Activated naive CD8-positive, alpha-beta T cell treated with anti-CD3 and anti-CD28 coated beads, Interleukin-2, amount 10 ng/mL, durations not matched to agents 7 days and 5 days (primary cell): ENCODE measurements around the gene KCTD1. TPM values are rescaled to one million over a fixed set of nuclear protein-coding genes. Genes with fewer than 3 reads are reported as not detected.

Experiments
- ATAC-seq: fragments of 150-1000 bp; cut with Tn5 transposase; one replicate; pipeline ENCODE4 v1.10.0; 2021; ENCODE audit warnings: low read depth, moderate library complexity
- POLR2A ChIA-PET: fragments of 350-600 bp; sonication (Branson Sonifier 250); formaldehyde crosslinking; loops from one replicate; lab custom pipeline; 2021; ENCODE audit warnings: antibody characterized with exemption; lab: Charles Lee
- DNase-seq: peaks from one replicate; pipeline ENCODE4 v3.0.0; 2021
- H3K27ac Mint-ChIP-seq: one replicate; pipeline ENCODE4 v1.8.0; 2022; ENCODE audit warnings: mild to moderate bottlenecking, mixed read lengths
- H3K27me3 Mint-ChIP-seq: one replicate; pipeline ENCODE4 v1.8.0; 2022; ENCODE audit warnings: mild to moderate bottlenecking, moderate library complexity, mixed read lengths
- H3K36me3 Mint-ChIP-seq: one replicate; pipeline ENCODE4 v1.8.0; 2021; ENCODE audit warnings: mild to moderate bottlenecking, mixed read lengths
- H3K4me1 Mint-ChIP-seq: one replicate; pipeline ENCODE4 v1.8.0; 2021; ENCODE audit warnings: mixed read lengths
- H3K4me3 Mint-ChIP-seq: one replicate; pipeline ENCODE4 v1.8.0; 2022; ENCODE audit warnings: mild to moderate bottlenecking, moderate library complexity, mixed read lengths
- H3K9me3 Mint-ChIP-seq: one replicate; pipeline ENCODE4 v1.8.0; 2021; ENCODE audit warnings: mixed read lengths
- total RNA-seq, 2 experiments: library from RNA; stranded (reverse); gene quantifications; one replicate each; pipeline ENCODE4 v1.2.3, GENCODE V29; 2021

Gene KCTD1
- total RNA-seq, 2 experiments from 2014 or later = 4.0 to 4.1 TPM

DNA sequence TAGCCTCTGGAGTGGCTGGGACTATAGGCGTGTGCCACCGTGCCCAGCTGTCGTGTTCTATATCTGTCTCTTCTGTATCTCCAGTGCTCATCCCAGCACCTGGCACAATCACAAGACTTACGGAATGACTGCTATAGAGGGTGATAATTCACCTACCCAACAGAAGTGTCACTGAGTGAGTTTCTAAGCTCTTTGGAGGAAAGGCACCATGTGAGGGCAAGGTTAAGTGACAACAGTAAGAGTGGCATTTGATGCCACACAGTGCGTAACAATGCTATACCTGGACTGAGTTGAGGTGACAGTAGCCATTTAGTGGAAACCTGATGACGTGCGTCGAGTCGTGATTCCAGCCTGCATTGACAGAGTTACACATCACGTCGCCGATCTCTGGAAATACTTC, 89.0 kb downstream of the KCTD1 start:
- ATAC-seq (no peak), DNase-seq (no peak)
- Mint-ChIP-seq H3K27ac (no peak overlapping the region), H3K4me3 (no peak overlapping the region), H3K4me1 (peaks cover 13% of the 10 kb centered on the region), H3K36me3 (peaks cover 2% of the 10 kb centered on the region), H3K9me3 (no peaks in the 10 kb centered on the region), H3K27me3 (no peaks in the 10 kb centered on the region)
- POLR2A ChIA-PET = no interaction called here

DNA sequence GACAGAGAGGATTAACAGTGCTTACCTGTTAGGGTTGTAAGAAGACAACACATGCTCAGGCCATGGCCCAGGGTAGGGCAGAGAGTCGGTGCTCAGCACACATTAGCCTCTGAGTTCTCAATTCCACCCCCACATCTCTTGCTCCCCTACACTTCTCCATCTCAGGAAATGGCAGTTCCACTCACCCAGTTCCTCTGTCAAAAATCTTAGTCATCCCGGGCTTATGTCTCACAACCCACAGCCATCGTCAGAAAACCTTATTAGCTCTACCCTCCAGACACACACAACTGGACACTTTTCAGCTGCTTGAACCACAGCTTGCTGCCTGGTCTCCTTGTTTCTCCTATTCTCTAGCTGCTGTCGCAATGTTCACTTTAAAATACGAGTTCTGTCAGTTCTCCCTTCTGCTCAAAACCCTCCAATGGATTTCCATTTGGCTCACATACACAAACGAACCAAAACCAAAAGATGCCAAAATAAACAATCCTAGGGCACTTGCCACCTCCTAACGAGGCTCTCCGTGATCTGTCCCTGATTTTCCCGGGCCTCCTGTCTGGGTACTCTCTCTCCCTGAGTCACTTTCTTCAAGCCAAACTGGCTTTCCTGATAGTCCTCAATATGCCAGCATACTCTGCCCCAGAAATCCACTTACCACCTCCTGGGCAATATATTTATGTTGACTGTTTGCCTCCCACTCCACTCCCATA, 89.7 kb downstream of the KCTD1 start:
- DNase-seq = no peak
- H3K27me3 Mint-ChIP-seq = no peaks in the 10 kb centered on the region
- H3K27ac Mint-ChIP-seq = no peak overlapping the region
- no peak overlapping the region for H3K4me3 Mint-ChIP-seq
- peaks cover 13% of the 10 kb centered on the region for H3K4me1 Mint-ChIP-seq
- peaks cover 2% of the 10 kb centered on the region for H3K36me3 Mint-ChIP-seq
- POLR2A ChIA-PET = no interaction called here
- ATAC-seq = no peak
- H3K9me3 Mint-ChIP-seq = no peaks in the 10 kb centered on the region

DNA sequence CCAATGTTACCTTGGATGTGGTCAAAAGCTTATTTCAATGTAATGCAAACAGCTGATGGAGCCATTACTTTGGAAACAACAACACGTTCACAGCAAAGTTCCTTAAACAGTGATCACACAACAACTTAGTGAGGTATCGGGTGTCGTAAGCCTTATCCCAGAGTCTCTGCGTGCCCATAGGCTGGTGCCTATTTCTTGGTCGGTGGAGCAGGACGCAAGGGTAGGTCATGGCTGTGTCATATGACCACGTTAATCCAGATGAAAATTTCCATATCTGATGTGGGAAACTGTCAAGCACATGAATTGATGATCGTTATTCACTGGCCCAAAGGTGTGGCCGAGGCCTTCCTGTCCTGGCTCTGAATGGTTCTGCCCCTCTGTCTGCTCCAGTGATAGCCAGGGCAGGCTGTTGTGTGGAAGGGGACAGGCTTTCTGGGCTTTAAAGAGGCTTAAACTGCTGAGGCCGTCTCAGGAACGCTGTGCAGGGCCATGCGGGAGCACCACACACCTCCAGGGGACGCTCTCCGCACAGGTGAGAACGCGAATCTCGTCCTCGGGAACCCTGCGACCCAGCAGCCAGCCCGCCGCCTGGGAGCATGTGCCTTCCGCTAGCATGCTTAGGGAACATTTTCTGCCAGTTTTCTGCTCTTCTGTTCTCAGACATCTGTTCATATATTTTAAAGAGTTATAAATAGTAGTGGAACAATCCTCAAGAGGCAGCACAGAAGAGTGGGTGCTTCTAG, 90.6 kb downstream of the KCTD1 start:
- Mint-ChIP-seq H3K27me3 (no peaks in the 10 kb centered on the region), H3K4me1 (peaks cover 13% of the 10 kb centered on the region), H3K4me3 (no peak overlapping the region), H3K27ac (no peak overlapping the region), H3K9me3 (no peaks in the 10 kb centered on the region), H3K36me3 (peaks cover 2% of the 10 kb centered on the region)
- POLR2A ChIA-PET = no interaction called here
- DNase-seq (no peak), ATAC-seq (no peak)

DNA sequence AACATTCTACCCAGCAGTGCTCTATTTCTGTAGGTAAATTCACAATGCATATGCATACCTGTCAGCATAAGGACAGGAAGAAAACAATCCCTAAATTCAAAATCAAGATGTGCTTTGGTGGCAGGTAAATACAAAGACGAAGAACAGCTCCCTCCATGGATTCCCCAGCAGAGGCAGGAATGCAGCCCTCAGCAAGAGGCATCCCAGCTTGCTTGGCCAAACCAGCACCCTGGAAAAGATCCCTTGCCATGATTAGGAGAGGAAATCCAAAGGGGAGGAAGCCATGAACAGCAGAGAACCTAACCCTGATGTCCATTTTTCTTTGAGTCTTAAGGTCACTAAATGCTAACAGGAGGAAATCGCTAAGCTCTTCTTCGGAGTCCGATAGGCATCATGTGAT, 91.2 kb downstream of the KCTD1 start:
- H3K9me3 Mint-ChIP-seq = no peaks in the 10 kb centered on the region
- POLR2A ChIA-PET = no interaction called here

DNA sequence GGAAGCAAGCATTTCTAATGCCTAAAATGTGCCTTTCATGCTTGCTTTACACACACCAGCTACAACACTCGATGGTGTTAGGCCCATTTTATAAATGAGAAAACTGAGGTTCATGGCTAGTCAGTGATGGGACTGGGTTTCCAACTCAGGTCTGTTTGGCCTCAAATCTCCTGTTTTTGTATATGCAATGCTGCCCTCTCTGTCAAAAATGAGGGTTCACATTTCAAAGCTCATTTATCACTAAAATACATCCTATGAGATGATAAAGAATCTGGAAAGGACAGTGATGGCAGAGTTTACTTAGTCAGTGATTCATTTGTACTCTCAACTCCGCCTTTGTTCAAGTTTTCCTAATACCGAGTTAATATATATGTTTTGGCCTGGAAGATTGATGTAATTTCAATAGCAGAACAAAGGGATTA, 92.3 kb downstream of the KCTD1 start:
- H3K36me3 Mint-ChIP-seq = peaks cover 2% of the 10 kb centered on the region
- peaks cover 13% of the 10 kb centered on the region for H3K4me1 Mint-ChIP-seq
- no peak for DNase-seq
- H3K27me3 Mint-ChIP-seq = no peaks in the 10 kb centered on the region
- POLR2A ChIA-PET = no interaction called here
- H3K27ac Mint-ChIP-seq = no peak overlapping the region
- H3K9me3 Mint-ChIP-seq = no peaks in the 10 kb centered on the region
- ATAC-seq = no peak
- no peak overlapping the region for H3K4me3 Mint-ChIP-seq

More for the DNA sequence above, 91.2 kb downstream of the KCTD1 start:
- peaks cover 13% of the 10 kb centered on the region for H3K4me1 Mint-ChIP-seq
- H3K27me3 Mint-ChIP-seq = no peaks in the 10 kb centered on the region
- no peak overlapping the region for H3K27ac Mint-ChIP-seq
- ATAC-seq = no peak
- peaks cover 2% of the 10 kb centered on the region for H3K36me3 Mint-ChIP-seq
- no peak overlapping the region for H3K4me3 Mint-ChIP-seq
- no peak for DNase-seq

DNA sequence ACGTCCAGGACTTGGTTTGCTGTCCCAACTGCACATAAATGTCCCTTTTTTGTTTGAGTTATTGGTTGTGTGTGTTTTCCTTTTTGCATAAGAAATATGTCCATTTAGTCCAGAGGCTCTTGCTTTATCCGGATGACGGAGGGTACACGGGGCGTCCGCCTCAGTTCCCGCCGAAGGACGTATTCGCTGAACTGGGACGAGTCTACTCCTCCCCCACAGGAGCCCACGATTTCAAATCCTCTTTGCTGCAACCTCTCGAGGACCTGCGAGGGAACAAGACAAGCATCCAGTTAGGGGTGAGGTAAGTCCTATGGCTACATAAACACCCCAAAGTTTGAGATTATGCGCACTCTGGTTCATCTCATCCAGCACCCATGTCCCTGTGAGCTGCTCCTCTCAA, 92.7 kb downstream of the KCTD1 start:
- Mint-ChIP-seq H3K27ac (no peak overlapping the region), H3K27me3 (no peaks in the 10 kb centered on the region), H3K4me3 (no peak overlapping the region), H3K9me3 (no peaks in the 10 kb centered on the region), H3K4me1 (peaks cover 11% of the 10 kb centered on the region), H3K36me3 (peaks cover 2% of the 10 kb centered on the region)
- no peak for DNase-seq
- ATAC-seq = no peak
- POLR2A ChIA-PET = no interaction called here

DNA sequence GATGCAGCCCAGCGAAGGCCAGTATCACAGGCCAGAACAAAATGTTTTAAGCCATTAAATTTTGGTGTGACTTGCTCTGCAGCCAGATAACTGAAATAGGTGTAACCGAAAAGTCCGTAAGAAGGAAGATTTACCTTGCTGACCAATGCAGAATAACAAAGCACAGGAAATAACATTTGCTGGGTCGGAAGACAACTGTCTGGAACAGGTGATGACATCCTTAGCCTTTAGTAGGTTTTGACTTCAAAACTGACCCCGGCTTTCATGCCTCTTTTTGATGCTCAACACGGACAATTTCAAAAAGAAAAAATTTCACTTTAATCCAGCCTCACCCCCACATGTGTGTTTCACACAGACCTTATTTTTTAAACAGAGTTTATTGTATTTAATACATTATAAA, 93.7 kb downstream of the KCTD1 start:
- Mint-ChIP-seq H3K4me3 (no peak overlapping the region), H3K4me1 (peaks cover 8% of the 10 kb centered on the region), H3K27me3 (no peaks in the 10 kb centered on the region), H3K36me3 (peaks cover under 1% of the 10 kb centered on the region), H3K9me3 (no peaks in the 10 kb centered on the region), H3K27ac (no peak overlapping the region)
- no peak for ATAC-seq
- DNase-seq = no peak
- POLR2A ChIA-PET = no interaction called here

DNA sequence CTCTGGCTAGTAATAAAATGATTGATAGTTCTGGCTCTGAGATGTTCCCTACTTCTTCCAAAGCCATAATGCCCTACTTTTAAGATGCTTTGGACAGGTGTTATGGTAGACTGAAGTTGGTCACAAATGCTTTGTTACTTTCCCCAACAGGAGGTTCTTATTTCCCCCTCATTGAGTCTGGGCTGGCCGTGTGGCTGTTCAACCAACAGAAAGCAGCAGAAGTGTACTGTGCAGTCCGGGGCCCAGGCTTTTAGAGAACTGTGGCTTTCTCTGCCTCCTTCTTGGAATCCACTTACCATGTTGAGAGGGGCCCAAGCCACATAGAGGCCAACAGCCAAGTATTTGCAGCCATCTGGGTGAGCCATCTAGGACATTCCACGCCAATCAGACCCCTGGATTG, 94.2 kb downstream of the KCTD1 start:
- H3K27me3 Mint-ChIP-seq = no peaks in the 10 kb centered on the region
- no peak overlapping the region for H3K4me3 Mint-ChIP-seq
- H3K9me3 Mint-ChIP-seq = no peaks in the 10 kb centered on the region
- DNase-seq (no peak), ATAC-seq (no peak)
- no peak overlapping the region for H3K27ac Mint-ChIP-seq
- H3K4me1 Mint-ChIP-seq = peaks cover 8% of the 10 kb centered on the region
- POLR2A ChIA-PET = no interaction called here
- no peaks in the 10 kb centered on the region for H3K36me3 Mint-ChIP-seq

DNA sequence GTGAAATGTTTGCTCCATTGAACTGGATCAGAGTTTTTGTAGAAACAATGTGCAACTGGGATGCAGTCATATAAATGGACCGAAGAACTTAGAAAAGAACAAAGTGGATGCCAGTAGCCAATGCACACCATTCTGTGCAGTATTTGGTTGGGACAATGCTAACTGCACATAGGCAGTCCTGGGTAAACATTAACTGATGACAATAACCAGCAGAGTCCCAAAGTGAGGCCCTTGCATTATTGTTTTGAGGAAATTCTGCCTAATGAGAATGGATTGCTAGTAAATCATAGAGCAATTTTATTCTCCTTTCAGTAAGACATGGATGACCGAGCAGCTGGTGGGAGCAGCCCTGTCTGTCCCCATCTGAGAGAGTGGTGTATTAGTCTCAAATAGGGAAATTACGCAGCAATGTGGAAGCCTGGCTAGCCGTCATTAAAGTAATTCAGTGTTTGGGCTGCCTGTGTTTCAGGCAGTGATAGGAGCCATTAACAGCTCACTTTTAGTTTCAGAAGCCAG, 94.9 kb downstream of the KCTD1 start:
- H3K4me3 Mint-ChIP-seq = no peak overlapping the region
- no peaks in the 10 kb centered on the region for H3K9me3 Mint-ChIP-seq
- H3K36me3 Mint-ChIP-seq = no peaks in the 10 kb centered on the region
- DNase-seq (no peak), ATAC-seq (no peak)
- H3K27ac Mint-ChIP-seq = no peak overlapping the region
- POLR2A ChIA-PET = no interaction called here
- no peaks in the 10 kb centered on the region for H3K27me3 Mint-ChIP-seq
- peaks cover 1% of the 10 kb centered on the region for H3K4me1 Mint-ChIP-seq

DNA sequence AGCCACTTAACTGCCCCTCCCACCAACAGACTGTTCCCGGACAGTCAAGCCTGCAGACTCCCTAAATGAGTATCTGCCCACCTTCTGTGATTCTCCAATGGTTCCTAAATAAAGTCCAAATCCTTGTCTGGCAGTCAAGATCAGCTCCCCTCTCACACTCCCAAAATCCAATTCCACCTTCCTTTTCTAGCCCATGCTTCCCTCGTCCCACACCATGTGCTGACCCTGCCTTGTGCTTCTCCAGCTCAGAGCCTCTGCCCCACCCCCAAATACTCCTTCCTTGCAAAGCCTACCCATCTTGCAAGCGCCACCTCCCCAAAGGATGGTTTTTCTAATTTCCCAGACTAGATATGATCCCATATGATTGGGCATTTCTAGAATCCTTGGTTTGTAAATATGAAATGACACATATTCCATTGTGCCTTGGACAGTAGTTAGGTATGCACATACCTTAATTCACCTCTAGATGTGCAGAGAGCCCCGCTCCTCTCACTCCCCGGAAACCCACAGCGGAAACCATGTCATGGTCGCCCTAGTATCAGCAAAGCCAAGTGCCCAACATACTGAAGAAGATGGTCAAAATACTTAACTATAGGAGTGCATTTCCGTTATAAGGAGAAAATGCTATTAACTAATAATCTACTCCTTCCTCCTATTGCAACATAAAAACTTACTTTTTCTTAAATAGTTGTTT, 97.2 kb downstream of the KCTD1 start:
- no peak overlapping the region for H3K4me3 Mint-ChIP-seq
- no peaks in the 10 kb centered on the region for H3K36me3 Mint-ChIP-seq
- POLR2A ChIA-PET = no interaction called here
- H3K9me3 Mint-ChIP-seq = no peaks in the 10 kb centered on the region
- H3K27ac Mint-ChIP-seq = no peak overlapping the region
- DNase-seq (no peak), ATAC-seq (no peak)
- no peaks in the 10 kb centered on the region for H3K27me3 Mint-ChIP-seq
- no peaks in the 10 kb centered on the region for H3K4me1 Mint-ChIP-seq

DNA sequence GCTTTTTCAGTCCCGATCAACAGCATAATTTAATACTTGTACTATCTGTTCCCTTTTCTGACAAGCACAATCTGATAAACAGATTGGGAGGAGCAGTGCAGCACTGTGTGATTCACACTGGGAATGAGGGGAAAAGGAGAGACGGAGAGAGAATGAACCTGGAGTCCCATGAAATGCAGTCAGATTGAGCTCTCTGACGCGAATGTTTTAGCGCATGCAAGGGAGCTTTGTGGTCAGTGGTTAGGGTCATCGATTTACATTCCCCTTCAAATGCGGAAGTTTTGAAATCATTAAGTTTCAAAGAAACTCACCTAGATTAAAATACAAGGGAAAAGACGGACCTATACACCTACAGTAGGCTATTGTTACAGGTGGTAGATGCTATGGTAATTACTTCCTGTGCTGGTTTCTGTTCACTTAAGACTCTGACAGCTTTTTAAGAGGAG, 99.6 kb downstream of the KCTD1 start:
- Mint-ChIP-seq H3K27ac (no peak overlapping the region), H3K36me3 (no peaks in the 10 kb centered on the region), H3K9me3 (no peaks in the 10 kb centered on the region), H3K4me1 (no peaks in the 10 kb centered on the region), H3K27me3 (peaks cover 6% of the 10 kb centered on the region), H3K4me3 (no peak overlapping the region)
- no peak for ATAC-seq
- no peak for DNase-seq
- POLR2A ChIA-PET = no interaction called here

DNA sequence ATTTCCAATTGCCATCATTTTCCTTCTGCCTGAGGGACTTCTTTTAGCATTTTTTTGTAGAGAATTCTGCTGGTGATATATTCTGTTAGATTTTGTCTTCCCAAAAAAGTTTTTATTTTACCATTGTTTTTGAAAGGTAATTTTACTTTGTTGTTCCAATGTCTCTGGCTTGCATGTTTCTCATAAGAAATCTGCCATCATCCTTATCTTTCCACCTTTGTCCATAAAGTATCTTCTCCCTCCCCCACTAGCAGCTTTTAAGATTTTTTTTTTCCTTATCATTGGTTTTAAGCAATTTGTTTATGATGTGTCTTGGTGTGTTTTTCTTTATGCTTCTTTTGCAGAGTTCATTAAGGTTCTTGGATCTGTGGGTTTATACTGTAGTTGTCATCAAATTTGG, 104.5 kb downstream of the KCTD1 start:
- H3K9me3 Mint-ChIP-seq = no peaks in the 10 kb centered on the region
- ATAC-seq = no peak
- no peaks in the 10 kb centered on the region for H3K4me1 Mint-ChIP-seq
- H3K27me3 Mint-ChIP-seq = peaks cover 16% of the 10 kb centered on the region
- H3K4me3 Mint-ChIP-seq = no peak overlapping the region
- POLR2A ChIA-PET = no interaction called here
- no peak overlapping the region for H3K27ac Mint-ChIP-seq
- H3K36me3 Mint-ChIP-seq = no peaks in the 10 kb centered on the region
- DNase-seq = no peak

DNA sequence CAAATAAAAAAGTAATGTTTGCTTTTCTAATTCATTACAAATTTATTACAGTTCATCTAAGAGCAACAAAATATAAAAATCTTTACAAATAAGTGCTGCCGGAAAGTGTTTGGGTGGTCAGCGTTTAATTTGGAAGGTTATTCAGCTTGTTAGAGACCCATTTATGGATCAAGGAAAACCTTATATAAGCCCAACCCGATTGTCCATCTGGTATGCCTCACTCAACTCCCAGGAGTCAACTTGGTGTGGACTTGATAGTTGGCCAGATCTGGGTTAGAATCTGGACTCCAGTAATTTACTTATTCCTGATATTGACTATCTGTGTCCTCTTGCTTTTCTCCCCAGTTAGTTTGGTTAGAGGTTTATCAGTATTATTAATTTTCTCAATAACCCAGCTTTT, 106.2 kb downstream of the KCTD1 start:
- H3K27ac Mint-ChIP-seq = no peak overlapping the region
- peaks cover 19% of the 10 kb centered on the region for H3K27me3 Mint-ChIP-seq
- POLR2A ChIA-PET = no interaction called here
- H3K4me3 Mint-ChIP-seq = no peak overlapping the region
- H3K4me1 Mint-ChIP-seq = no peaks in the 10 kb centered on the region
- no peak for ATAC-seq
- no peaks in the 10 kb centered on the region for H3K36me3 Mint-ChIP-seq
- no peaks in the 10 kb centered on the region for H3K9me3 Mint-ChIP-seq
- no peak for DNase-seq
